ENCODE measurements around the gene GMDS. TPM values are rescaled to one million over a fixed set of nuclear protein-coding genes. Genes with fewer than 3 reads are reported as not detected.

Gene GMDS
- total and polyA plus RNA-seq, 2 of the 8 experiments (the other 6 are each of a cell fraction or from before 2014, with no cell fraction given): 16.8 to 50.0 TPM

- Histone ChIP-seq H3K4me1 (replicated peaks in 1 of 4; ENCODE audit: control insufficient read depth in 3 of 4, insufficient read depth in 4 of 4, low read length in 3 of 4) (peaks cover 0 to 4% (median 1%) of the 10 kb centered on the region in 4 experiments; a peak in 4 of 7 replicates), H3K4me3 (ENCODE audit: extremely low read depth in 1 of 4, insufficient read depth in 2 of 4, low read depth in 3 of 4, low read length in 4 of 4) (no peak overlapping the region), H2BK15ac (ENCODE audit: low read length) (no peak overlapping the region), H3K9me3 (ENCODE audit: insufficient read depth in 2 of 2, low read depth in 1 of 2, low read length in 1 of 2) (no peaks in the 10 kb centered on the region), H2AK5ac (ENCODE audit: low read depth, low read length) (no peak overlapping the region), H3K23ac (ENCODE audit: insufficient read length) (no peak overlapping the region), H3K18ac (ENCODE audit: extremely low read depth, low read length) (no peak overlapping the region), H3K27me3 (replicated peaks in 1 of 4; ENCODE audit: control insufficient read depth in 3 of 4, extremely low read depth in 1 of 4, insufficient read depth in 3 of 4, low read length in 3 of 4) (no peaks in the 10 kb centered on the region; a peak in 1 of 7 replicates), H2BK20ac (ENCODE audit: low read length) (no peak overlapping the region; the same call in 1 of the 2 replicates), H3K79me2 (ENCODE audit: control insufficient read depth in 1 of 2, insufficient read depth in 2 of 2, low read length in 2 of 2) (no peaks in the 10 kb centered on the region), H3K4me2 (ENCODE audit: insufficient read depth in 1 of 2, low read depth in 2 of 2, low read length in 2 of 2) (no peak overlapping the region), H3K9ac (replicated peaks in 1 of 4; ENCODE audit: extremely low read depth in 1 of 4, low read depth in 3 of 4, low read length in 3 of 4) (no peak overlapping the region), H3K4ac (replicated peaks; ENCODE audit: insufficient read length, low read depth, low read length) (no peak overlapping the region), H3K14ac (ENCODE audit: insufficient read length) (no peak overlapping the region), H2AFZ (ENCODE audit: low read length) (no peak overlapping the region), H4K20me1 (replicated peaks in 1 of 2; ENCODE audit: control insufficient read depth in 1 of 2, insufficient read depth in 2 of 2, low read length in 2 of 2) (no peaks in the 10 kb centered on the region), H2BK5ac (ENCODE audit: low read depth, low read length) (no peak overlapping the region), H2BK12ac (ENCODE audit: low read depth, low read length) (no peak overlapping the region), H2BK120ac (replicated peaks; ENCODE audit: low read depth, low read length) (no peak overlapping the region), H3K36me3 (ENCODE audit: control insufficient read depth in 2 of 4, insufficient read depth in 4 of 4, low read length in 3 of 4) (no peaks in the 10 kb centered on the region), H3K23me2 (ENCODE audit: low read depth, low read length) (no peaks in the 10 kb centered on the region), H4K5ac (ENCODE audit: insufficient read length, low read depth, low read length) (no peak overlapping the region), H3K27ac (ENCODE audit: low read depth, low read length) (no peak overlapping the region), H4K91ac (replicated peaks; ENCODE audit: insufficient read length, low read length) (no peak overlapping the region), H4K8ac (ENCODE audit: extremely low read depth, insufficient read depth, low read length) (no peak overlapping the region), H3K56ac (replicated peaks; ENCODE audit: insufficient read length, low read depth, low read length) (no peak overlapping the region), H3K79me1 (ENCODE audit: low read depth, low read length) (no peaks in the 10 kb centered on the region)
- ChIA-PET CTCF (ENCODE audit: partially characterized antibody) (interaction anchor here (0.6 to 1.5 kb wide), 9 partner anchors 18 to 841 kb away, joined by 3 to 4 read pairs (median 3); no protein-coding TSS in a partner anchor), POLR2A (ENCODE audit: partially characterized antibody) (interaction anchor here (0.6 kb wide), 1 partner anchor 369 kb away, joined by 3 read pairs; no protein-coding TSS in a partner anchor)
- WGBS, 2 experiments (ENCODE audit: extremely low coverage in 1 of 2, insufficient coverage in 1 of 2, insufficient read length in 1 of 2, insufficient replicate concordance in 2 of 2, low coverage in 1 of 2, low lambda C conversion rate in 2 of 2, missing lambda C conversion rate in 1 of 2): 87% methylated on average over 8 of the region's 8 CpGs; no CpG with 5 or more reads in 1 of the 2 experiments
- FAIRE-seq (no peak), DNase-seq (ENCODE audit: low read depth in 1 of 2, low spot score in 2 of 2) (peak in 1 of 2 experiments; percentile 13)
- no peak for TF ChIP-seq RAD21 (IDR thresholded peaks at IDR 0.05 in 1 of 2, conservative IDR thresholded peaks at IDR 0.05 in 1 of 2; ENCODE audit: low read depth in 2 of 2, low read length in 2 of 2)
- no peak for TF ChIP-seq RFX5 (IDR thresholded peaks at IDR 0.05; ENCODE audit: borderline replicate concordance, low read depth, low read length)
- no peak for TF ChIP-seq RBBP5 (IDR thresholded peaks at IDR 0.05; ENCODE audit: borderline replicate concordance, low read depth, low read length)
- no peak for TF ChIP-seq KDM4A (IDR thresholded peaks at IDR 0.05; ENCODE audit: low read depth, low read length, severe bottlenecking)
These were observed 652.6 kb downstream of the GMDS start for GRCh38 chr6:1592852-1593251.
